IPS-20b (cell line): ENCODE data around the gene SPEF2.

Source experiments
- H3K27ac ChIP-seq: one replicate; pipeline ENCODE4 v1.5.1; 2013; ENCODE audit warnings: low read length
- H3K27me3 ChIP-seq: 2 replicates; pipeline ENCODE4 v1.6.1; 2013; ENCODE audit warnings: mild to moderate bottlenecking, low read length, inconsistent platforms; ENCODE audit not compliant: insufficient read depth
- H3K36me3 ChIP-seq: 2 replicates; pipeline ENCODE4 v1.6.1; 2013; ENCODE audit warnings: low read depth, mild to moderate bottlenecking, inconsistent platforms, low read length, moderate library complexity; ENCODE audit not compliant: insufficient read depth
- H3K4me1 ChIP-seq: 2 replicates; pipeline ENCODE4 v1.6.1; 2013; ENCODE audit warnings: mild to moderate bottlenecking, control low read depth, inconsistent platforms, low read length, moderate library complexity; ENCODE audit not compliant: insufficient read depth
- H3K4me3 ChIP-seq: 2 replicates; pipeline ENCODE4 v1.5.1; 2013; ENCODE audit warnings: mild to moderate bottlenecking, low read length, inconsistent platforms
- H3K9ac ChIP-seq: 2 replicates; pipeline ENCODE4 v1.6.1; 2013; ENCODE audit warnings: low read depth, mild to moderate bottlenecking, inconsistent platforms, low read length, moderate library complexity
- H3K9me3 ChIP-seq: 2 replicates; pipeline ENCODE4 v1.6.1; 2013; ENCODE audit warnings: mild to moderate bottlenecking, low read depth, low read length, inconsistent platforms; ENCODE audit not compliant: insufficient read depth

Gene SPEF2

GRCh38 chr5:35762368-35762767 is 144.7 kb downstream of the SPEF2 start:
- no peaks in the 10 kb centered on the region for H3K4me1 ChIP-seq
- H3K9me3 ChIP-seq, result no peaks in the 10 kb centered on the region
- no peak overlapping the region for H3K9ac ChIP-seq
- no peaks in the 10 kb centered on the region for H3K36me3 ChIP-seq
- H3K27ac ChIP-seq, result no peak overlapping the region
- H3K27me3 ChIP-seq, result peaks cover 79% of the 10 kb centered on the region
- no peak overlapping the region for H3K4me3 ChIP-seq

DNA sequence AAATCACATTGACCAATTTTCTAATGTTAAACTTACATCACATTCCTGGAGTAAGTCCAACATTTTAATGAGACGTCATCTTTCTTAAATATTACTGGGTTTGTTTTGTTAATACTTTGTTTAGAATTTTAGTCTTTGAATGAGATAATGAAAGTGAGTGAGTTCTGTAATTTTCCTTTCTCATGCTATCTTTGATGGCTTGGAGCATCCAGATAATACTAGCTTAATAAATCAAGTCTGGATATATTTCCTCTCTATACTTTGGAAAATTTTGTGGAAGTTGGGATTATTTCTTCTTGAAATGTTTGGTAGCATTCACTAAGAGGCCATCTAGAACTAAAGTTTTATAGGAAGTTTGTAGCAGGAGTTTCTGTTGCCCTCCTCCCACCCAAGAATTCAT is 148.3 kb downstream of the SPEF2 start:
- H3K27ac ChIP-seq, result no peak overlapping the region
- no peaks in the 10 kb centered on the region for H3K36me3 ChIP-seq
- H3K4me3 ChIP-seq, result no peak overlapping the region
- H3K9ac ChIP-seq, result no peak overlapping the region
- H3K4me1 ChIP-seq, result no peaks in the 10 kb centered on the region
- no peaks in the 10 kb centered on the region for H3K9me3 ChIP-seq
- peaks cover 64% of the 10 kb centered on the region for H3K27me3 ChIP-seq

DNA sequence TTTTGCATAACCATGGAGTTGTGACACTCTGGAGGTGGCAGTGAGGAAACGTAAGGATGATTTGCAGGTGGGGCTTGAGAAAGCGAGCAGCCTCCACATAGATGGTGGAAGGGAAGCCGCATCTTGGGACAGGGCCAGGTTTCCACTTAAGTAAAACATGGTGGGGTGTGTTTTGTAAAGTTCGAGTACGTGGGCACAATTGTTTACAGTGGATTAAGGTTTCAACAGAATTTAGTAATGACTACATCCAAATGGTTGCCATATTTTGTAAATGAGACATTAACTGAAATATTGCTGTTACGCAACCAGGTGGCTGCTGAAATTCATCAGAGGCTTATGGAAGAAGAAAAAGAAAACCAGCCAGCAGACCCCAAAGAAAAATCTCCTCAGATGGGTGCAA is 153.6 kb downstream of the SPEF2 start:
- Histone ChIP-seq H3K4me1 (no peaks in the 10 kb centered on the region), H3K36me3 (no peaks in the 10 kb centered on the region), H3K27ac (no peak overlapping the region), H3K4me3 (no peak overlapping the region), H3K9ac (no peak overlapping the region), H3K27me3 (peaks cover 32% of the 10 kb centered on the region; the same call in 1 of the 2 replicates), H3K9me3 (no peaks in the 10 kb centered on the region)

DNA sequence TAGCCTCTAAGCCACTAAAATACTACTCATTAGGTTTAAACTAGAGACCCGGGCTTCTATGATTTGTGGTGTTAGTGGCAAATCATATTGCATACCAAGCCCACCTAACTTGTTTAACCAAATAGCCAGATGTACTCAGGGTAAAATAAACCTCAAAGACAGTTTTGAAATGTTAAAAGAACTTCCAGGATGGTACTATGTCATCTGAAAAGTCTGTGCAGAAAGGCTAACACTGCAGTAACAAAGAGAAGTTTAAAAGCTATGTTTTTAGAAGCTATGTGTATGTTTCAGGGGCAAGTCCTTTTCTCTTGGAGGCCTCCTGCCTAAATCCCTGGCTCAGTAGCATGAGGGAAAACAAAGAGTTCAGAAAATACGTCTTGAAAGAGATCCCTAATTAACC is 154.2 kb downstream of the SPEF2 start:
- no peak overlapping the region for H3K9ac ChIP-seq
- peaks cover 32% of the 10 kb centered on the region; the same call in 1 of the 2 replicates for H3K27me3 ChIP-seq
- no peaks in the 10 kb centered on the region for H3K4me1 ChIP-seq
- H3K9me3 ChIP-seq, result no peaks in the 10 kb centered on the region
- no peak overlapping the region for H3K27ac ChIP-seq
- no peak overlapping the region for H3K4me3 ChIP-seq
- no peaks in the 10 kb centered on the region for H3K36me3 ChIP-seq

- Histone ChIP-seq H3K36me3 (no peaks in the 10 kb centered on the region), H3K4me1 (no peaks in the 10 kb centered on the region), H3K9ac (no peak overlapping the region), H3K27me3 (peaks cover 19% of the 10 kb centered on the region; the same call in 1 of the 2 replicates), H3K9me3 (no peaks in the 10 kb centered on the region), H3K27ac (no peak overlapping the region), H3K4me3 (no peak overlapping the region)
Observed at GRCh38 chr5:35773967-35774366, 156.3 kb downstream of the SPEF2 start.

- Histone ChIP-seq H3K27me3 (peaks cover 17% of the 10 kb centered on the region; the same call in 1 of the 2 replicates), H3K9ac (no peak overlapping the region), H3K9me3 (no peaks in the 10 kb centered on the region), H3K36me3 (no peaks in the 10 kb centered on the region), H3K4me3 (no peak overlapping the region), H3K27ac (no peak overlapping the region), H3K4me1 (no peaks in the 10 kb centered on the region)
Observed at GRCh38 chr5:35776757-35777156, 159.1 kb downstream of the SPEF2 start.

GRCh38 chr5:35777358-35778087 is 159.9 kb downstream of the SPEF2 start:
- Histone ChIP-seq H3K36me3 (no peaks in the 10 kb centered on the region), H3K27me3 (peaks cover 17% of the 10 kb centered on the region; the same call in 1 of the 2 replicates), H3K9ac (no peak overlapping the region), H3K9me3 (no peaks in the 10 kb centered on the region), H3K4me3 (no peak overlapping the region), H3K4me1 (no peaks in the 10 kb centered on the region), H3K27ac (no peak overlapping the region)

GRCh38 chr5:35778259-35778769 is 160.7 kb downstream of the SPEF2 start:
- Histone ChIP-seq H3K9me3 (no peaks in the 10 kb centered on the region), H3K4me1 (no peaks in the 10 kb centered on the region), H3K9ac (no peak overlapping the region), H3K4me3 (no peak overlapping the region), H3K27ac (no peak overlapping the region), H3K27me3 (peaks cover 17% of the 10 kb centered on the region; the same call in 1 of the 2 replicates), H3K36me3 (no peaks in the 10 kb centered on the region)

GRCh38 chr5:35780236-35780635 is 162.6 kb downstream of the SPEF2 start:
- no peak overlapping the region for H3K27ac ChIP-seq
- H3K27me3 ChIP-seq, result peaks cover 6% of the 10 kb centered on the region; the same call in 1 of the 2 replicates
- H3K4me1 ChIP-seq, result no peaks in the 10 kb centered on the region
- no peak overlapping the region for H3K9ac ChIP-seq
- no peak overlapping the region for H3K4me3 ChIP-seq
- no peaks in the 10 kb centered on the region for H3K9me3 ChIP-seq
- no peaks in the 10 kb centered on the region for H3K36me3 ChIP-seq

- peaks cover 4% of the 10 kb centered on the region; the same call in 1 of the 2 replicates for H3K27me3 ChIP-seq
- no peaks in the 10 kb centered on the region for H3K36me3 ChIP-seq
- no peak overlapping the region for H3K9ac ChIP-seq
- no peaks in the 10 kb centered on the region for H3K4me1 ChIP-seq
- H3K4me3 ChIP-seq, result no peak overlapping the region
- no peaks in the 10 kb centered on the region for H3K9me3 ChIP-seq
- H3K27ac ChIP-seq, result no peak overlapping the region
Observed at GRCh38 chr5:35781181-35781790, 163.6 kb downstream of the SPEF2 start.

- no peaks in the 10 kb centered on the region for H3K9me3 ChIP-seq
- H3K4me3 ChIP-seq, result no peak overlapping the region
- H3K36me3 ChIP-seq, result no peaks in the 10 kb centered on the region
- H3K4me1 ChIP-seq, result no peaks in the 10 kb centered on the region
- H3K27ac ChIP-seq, result no peak overlapping the region
- H3K9ac ChIP-seq, result no peak overlapping the region
- peaks cover 4% of the 10 kb centered on the region; the same call in 1 of the 2 replicates for H3K27me3 ChIP-seq
Observed at GRCh38 chr5:35783551-35783950, 165.9 kb downstream of the SPEF2 start.

GRCh38 chr5:35785601-35786085 is 168.0 kb downstream of the SPEF2 start:
- Histone ChIP-seq H3K36me3 (no peaks in the 10 kb centered on the region), H3K9ac (no peak overlapping the region), H3K9me3 (no peaks in the 10 kb centered on the region), H3K4me3 (no peak overlapping the region), H3K27ac (no peak overlapping the region), H3K4me1 (no peaks in the 10 kb centered on the region), H3K27me3 (no peaks in the 10 kb centered on the region; the same call in 1 of the 2 replicates)
